Measurements from ENCODE around the gene ITGA2. TPM values are rescaled to one million over a fixed set of nuclear protein-coding genes. Genes with fewer than 3 reads are reported as not detected.

ITGA2 gene
- total RNA-seq, 1 donor from 2014 or later = 0.07 TPM

DNA sequence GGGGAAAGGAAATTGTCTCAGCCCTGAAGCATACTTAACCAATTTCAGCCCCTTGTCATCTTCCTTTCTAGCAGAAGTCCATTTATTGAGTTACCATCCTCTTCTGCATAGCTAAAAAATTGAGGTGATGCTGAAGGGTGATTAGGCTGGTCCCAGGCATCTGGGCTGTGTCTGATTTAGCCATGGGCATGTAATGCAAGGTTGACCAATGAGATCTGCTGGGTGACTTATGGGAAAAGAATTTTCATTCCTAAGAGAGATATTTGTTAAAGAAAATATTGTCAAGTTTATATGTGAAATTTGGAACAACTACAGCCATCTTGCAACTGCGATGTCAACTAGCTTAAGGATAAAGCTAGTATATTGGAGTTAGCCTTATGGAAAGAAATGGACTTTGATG lies 5.1 kb downstream of the ITGA2 start:
- Mint-ChIP-seq H3K27ac (no peak overlapping the region), H3K9me3 (no peaks in the 10 kb centered on the region), H3K4me1 (peaks cover 7% of the 10 kb centered on the region), H3K4me3 (no peak overlapping the region), H3K27me3 (peaks cover 16% of the 10 kb centered on the region), H3K36me3 (ENCODE audit: low read depth) (no peaks in the 10 kb centered on the region)
- POLR2A ChIA-PET = no interaction called here
- CTCF ChIA-PET = no interaction called here
- DNase-seq (no peak), ATAC-seq (ENCODE audit: low read depth) (no peak)
- intact Hi-C loops (cut with micrococcal nuclease) = no loop called here
- TF ChIP-seq, protein P1, sequence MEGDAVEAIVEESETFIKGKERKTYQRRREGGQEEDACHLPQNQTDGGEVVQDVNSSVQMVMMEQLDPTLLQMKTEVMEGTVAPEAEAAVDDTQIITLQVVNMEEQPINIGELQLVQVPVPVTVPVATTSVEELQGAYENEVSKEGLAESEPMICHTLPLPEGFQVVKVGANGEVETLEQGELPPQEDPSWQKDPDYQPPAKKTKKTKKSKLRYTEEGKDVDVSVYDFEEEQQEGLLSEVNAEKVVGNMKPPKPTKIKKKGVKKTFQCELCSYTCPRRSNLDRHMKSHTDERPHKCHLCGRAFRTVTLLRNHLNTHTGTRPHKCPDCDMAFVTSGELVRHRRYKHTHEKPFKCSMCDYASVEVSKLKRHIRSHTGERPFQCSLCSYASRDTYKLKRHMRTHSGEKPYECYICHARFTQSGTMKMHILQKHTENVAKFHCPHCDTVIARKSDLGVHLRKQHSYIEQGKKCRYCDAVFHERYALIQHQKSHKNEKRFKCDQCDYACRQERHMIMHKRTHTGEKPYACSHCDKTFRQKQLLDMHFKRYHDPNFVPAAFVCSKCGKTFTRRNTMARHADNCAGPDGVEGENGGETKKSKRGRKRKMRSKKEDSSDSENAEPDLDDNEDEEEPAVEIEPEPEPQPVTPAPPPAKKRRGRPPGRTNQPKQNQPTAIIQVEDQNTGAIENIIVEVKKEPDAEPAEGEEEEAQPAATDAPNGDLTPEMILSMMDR (IDR thresholded peaks at IDR 0.05) = no peak

- H3K27me3 Mint-ChIP-seq = peaks cover 16% of the 10 kb centered on the region
- TF ChIP-seq, protein P1 (IDR thresholded peaks at IDR 0.05) = no peak
- H3K27ac Mint-ChIP-seq = no peak overlapping the region
- POLR2A ChIA-PET = no interaction called here
- no peak for ATAC-seq (ENCODE audit: low read depth)
- H3K36me3 Mint-ChIP-seq (ENCODE audit: low read depth) = no peaks in the 10 kb centered on the region
- H3K4me1 Mint-ChIP-seq = peaks cover 2% of the 10 kb centered on the region
- DNase-seq = no peak
- CTCF ChIA-PET = no interaction called here
- no peak overlapping the region for H3K4me3 Mint-ChIP-seq
- intact Hi-C loops (cut with micrococcal nuclease) = no loop called here
- H3K9me3 Mint-ChIP-seq = no peaks in the 10 kb centered on the region
These were observed 5.9 kb downstream of the ITGA2 start for GRCh38 chr5:52995095-52995494.

GRCh38 chr5:52995914-52996313 lies 6.8 kb downstream of the ITGA2 start:
- Mint-ChIP-seq H3K27me3 (peaks cover 14% of the 10 kb centered on the region), H3K4me1 (no peaks in the 10 kb centered on the region), H3K27ac (no peak overlapping the region), H3K9me3 (no peaks in the 10 kb centered on the region), H3K4me3 (no peak overlapping the region), H3K36me3 (ENCODE audit: low read depth) (no peaks in the 10 kb centered on the region)
- CTCF ChIA-PET = no interaction called here
- intact Hi-C loops (cut with micrococcal nuclease) = no loop called here
- TF ChIP-seq, protein P1 (IDR thresholded peaks at IDR 0.05) = no peak
- ATAC-seq (ENCODE audit: low read depth) (no peak), DNase-seq (no peak)
- POLR2A ChIA-PET = no interaction called here

- ChIA-PET POLR2A (no interaction called here), CTCF (no interaction called here)
- DNase-seq (no peak), ATAC-seq (ENCODE audit: low read depth) (no peak)
- H3K4me3 Mint-ChIP-seq = no peak overlapping the region
- TF ChIP-seq, protein P1 (IDR thresholded peaks at IDR 0.05) = no peak
- intact Hi-C loops (cut with micrococcal nuclease) = no loop called here
- no peak overlapping the region for H3K27ac Mint-ChIP-seq
- peaks cover 14% of the 10 kb centered on the region for H3K27me3 Mint-ChIP-seq
- no peaks in the 10 kb centered on the region for H3K9me3 Mint-ChIP-seq
- no peaks in the 10 kb centered on the region for H3K4me1 Mint-ChIP-seq
- no peaks in the 10 kb centered on the region for H3K36me3 Mint-ChIP-seq (ENCODE audit: low read depth)
These were observed 7.8 kb downstream of the ITGA2 start for GRCh38 chr5:52996979-52997378.

DNA sequence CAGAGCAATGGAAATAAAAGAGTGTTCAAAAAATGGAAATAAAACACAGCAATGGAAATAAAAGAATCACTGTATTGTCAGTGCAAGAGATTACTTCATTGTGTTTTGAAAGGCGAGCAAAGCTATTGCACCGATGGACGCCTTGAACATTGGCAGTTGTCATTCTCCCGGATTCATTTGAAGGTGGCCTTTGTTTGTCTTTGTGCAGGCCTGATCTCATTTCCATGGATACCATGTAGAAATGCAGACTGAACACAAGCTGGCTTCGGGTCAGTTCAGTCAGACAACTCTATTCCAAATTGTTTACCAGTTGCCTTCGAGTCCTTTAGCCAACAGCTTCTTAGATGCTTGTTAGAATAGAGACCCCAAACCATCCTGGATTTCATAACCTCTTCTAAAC lies 8.3 kb downstream of the ITGA2 start:
- Mint-ChIP-seq H3K27me3 (peaks cover 9% of the 10 kb centered on the region), H3K9me3 (no peaks in the 10 kb centered on the region), H3K27ac (no peak overlapping the region), H3K4me3 (no peak overlapping the region), H3K4me1 (no peaks in the 10 kb centered on the region), H3K36me3 (ENCODE audit: low read depth) (no peaks in the 10 kb centered on the region)
- ATAC-seq (ENCODE audit: low read depth) = no peak
- no peak for DNase-seq
- TF ChIP-seq, protein P1 (IDR thresholded peaks at IDR 0.05) = no peak
- ChIA-PET CTCF (no interaction called here), POLR2A (no interaction called here)
- intact Hi-C loops (cut with micrococcal nuclease) = no loop called here

Measured in activated B cell treated with CpG ODN at 0.5 μM for 24 hours (primary cell).